Measurements from ENCODE around the gene COL3A1. TPM values are rescaled to one million over a fixed set of nuclear protein-coding genes. Genes with fewer than 3 reads are reported as not detected.

Gene COL3A1
- not detected for polyA plus RNA-seq (ENCODE audit: low read depth in 6 of 6)

DNA sequence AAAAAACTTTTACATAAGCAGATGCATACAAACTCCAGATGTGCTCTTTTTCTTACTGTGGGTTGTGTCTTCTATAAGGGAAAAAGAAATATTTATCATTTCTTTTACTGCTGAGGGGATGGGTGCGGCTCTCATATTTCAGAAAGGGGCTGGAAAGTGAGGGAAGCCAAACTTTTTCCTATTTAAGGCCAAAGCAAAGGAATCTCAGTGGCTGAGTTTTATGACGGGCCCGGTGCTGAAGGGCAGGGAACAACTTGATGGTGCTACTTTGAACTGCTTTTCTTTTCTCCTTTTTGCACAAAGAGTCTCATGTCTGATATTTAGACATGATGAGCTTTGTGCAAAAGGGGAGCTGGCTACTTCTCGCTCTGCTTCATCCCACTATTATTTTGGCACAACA is at the start of gene COL3A1:
Gene COL3A1, plus strand, starts transcription at position 210 of the 400 bp plus-strand sequence. Its CDS starts 117 bp downstream, at position 327.
- H3K27me3 Mint-ChIP-seq: no peaks in the 10 kb centered on the region
- no peaks in the 10 kb centered on the region for H3K4me1 Mint-ChIP-seq
- no peak for DNase-seq
- no peak within 1 kb of the TSS for H3K27ac Mint-ChIP-seq
- H3K36me3 Mint-ChIP-seq: no peaks in the 10 kb centered on the region
- no peak within 1 kb of the TSS for H3K4me3 Mint-ChIP-seq
- no peaks in the 10 kb centered on the region for H3K9me3 Mint-ChIP-seq
- no peak for ATAC-seq (ENCODE audit: low read depth in 2 of 2)

- Mint-ChIP-seq H3K27me3 (no peaks in the 10 kb centered on the region), H3K4me1 (no peaks in the 10 kb centered on the region), H3K4me3 (no peak overlapping the region), H3K27ac (no peak overlapping the region), H3K36me3 (no peaks in the 10 kb centered on the region), H3K9me3 (peaks cover 10 to 44% (median 17%) of the 10 kb centered on the region in 7 donors)
- ATAC-seq (ENCODE audit: low read depth in 2 of 2) (no peak), DNase-seq (no peak)
These were observed 45.5 kb upstream of the COL3A1 start for GRCh38 chr2:188928643-188929042.

GRCh38 chr2:188931361-188931760 is 42.8 kb upstream of the COL3A1 start:
- DNase-seq: no peak
- Mint-ChIP-seq H3K4me3 (no peak overlapping the region), H3K9me3 (peaks cover 7 to 33% (median 13%) of the 10 kb centered on the region in 7 donors), H3K36me3 (no peaks in the 10 kb centered on the region), H3K4me1 (no peaks in the 10 kb centered on the region), H3K27me3 (no peaks in the 10 kb centered on the region), H3K27ac (no peak overlapping the region)
- no peak for ATAC-seq (ENCODE audit: low read depth in 2 of 2)

GRCh38 chr2:188937228-188938220 is 36.6 kb upstream of the COL3A1 start:
- Mint-ChIP-seq H3K9me3 (peaks cover 0 to 7% (median 0%) of the 10 kb centered on the region in 7 donors), H3K4me1 (no peaks in the 10 kb centered on the region), H3K27me3 (no peaks in the 10 kb centered on the region), H3K27ac (no peak overlapping the region), H3K36me3 (no peaks in the 10 kb centered on the region), H3K4me3 (no peak overlapping the region)
- ATAC-seq (ENCODE audit: low read depth in 2 of 2): no peak
- DNase-seq: no peak

DNA sequence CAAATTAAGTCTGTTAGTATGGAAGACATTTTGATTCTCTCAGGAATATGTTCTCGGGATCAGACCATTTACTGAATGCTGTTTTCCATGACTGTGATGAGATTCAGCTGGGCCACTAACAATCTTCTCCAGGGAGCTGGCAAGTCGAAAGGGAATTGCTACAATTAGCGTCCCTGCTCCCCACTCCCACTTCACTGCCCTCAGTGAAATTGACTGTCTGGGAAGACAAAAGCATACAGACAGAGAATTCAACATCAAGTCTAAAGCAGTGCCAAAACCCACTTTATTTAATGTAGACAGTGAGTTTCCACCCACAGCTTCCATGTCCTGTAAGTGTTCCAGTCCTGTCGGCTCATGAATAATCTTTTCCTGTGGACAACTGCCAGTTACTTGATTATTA is 34.0 kb upstream of the COL3A1 start:
- ATAC-seq (ENCODE audit: low read depth in 2 of 2): no peak
- Mint-ChIP-seq H3K36me3 (no peaks in the 10 kb centered on the region), H3K4me1 (no peaks in the 10 kb centered on the region), H3K27me3 (no peaks in the 10 kb centered on the region), H3K9me3 (peaks cover 0 to 6% (median 0%) of the 10 kb centered on the region in 7 donors), H3K4me3 (no peak overlapping the region), H3K27ac (no peak overlapping the region)
- no peak for DNase-seq

DNA sequence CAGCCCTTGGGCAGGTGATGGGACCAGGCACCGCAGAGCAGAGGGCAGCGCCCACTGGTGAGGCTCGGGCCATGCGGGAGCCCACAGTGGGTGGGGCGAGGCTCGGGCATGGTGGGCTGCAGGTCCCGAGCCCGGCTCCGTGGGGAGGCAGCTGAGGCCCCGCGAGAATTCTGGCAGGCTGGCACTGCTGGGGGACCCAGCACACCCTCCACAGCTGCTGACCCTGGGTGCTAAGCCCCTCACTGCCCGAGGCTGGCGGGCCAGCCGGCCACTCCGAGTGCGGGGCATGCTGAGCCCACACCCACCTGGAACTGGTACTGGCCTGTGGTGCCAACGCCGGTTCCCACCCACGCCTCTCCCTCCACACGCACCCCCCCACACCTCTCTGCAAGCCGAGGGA is 29.7 kb upstream of the COL3A1 start:
- Mint-ChIP-seq H3K36me3 (no peaks in the 10 kb centered on the region), H3K27me3 (no peaks in the 10 kb centered on the region), H3K9me3 (peaks cover 0 to 6% (median 0%) of the 10 kb centered on the region in 7 donors), H3K27ac (no peak overlapping the region), H3K4me3 (no peak overlapping the region), H3K4me1 (no peaks in the 10 kb centered on the region)
- DNase-seq (no peak), ATAC-seq (ENCODE audit: low read depth in 2 of 2) (no peak)

DNA sequence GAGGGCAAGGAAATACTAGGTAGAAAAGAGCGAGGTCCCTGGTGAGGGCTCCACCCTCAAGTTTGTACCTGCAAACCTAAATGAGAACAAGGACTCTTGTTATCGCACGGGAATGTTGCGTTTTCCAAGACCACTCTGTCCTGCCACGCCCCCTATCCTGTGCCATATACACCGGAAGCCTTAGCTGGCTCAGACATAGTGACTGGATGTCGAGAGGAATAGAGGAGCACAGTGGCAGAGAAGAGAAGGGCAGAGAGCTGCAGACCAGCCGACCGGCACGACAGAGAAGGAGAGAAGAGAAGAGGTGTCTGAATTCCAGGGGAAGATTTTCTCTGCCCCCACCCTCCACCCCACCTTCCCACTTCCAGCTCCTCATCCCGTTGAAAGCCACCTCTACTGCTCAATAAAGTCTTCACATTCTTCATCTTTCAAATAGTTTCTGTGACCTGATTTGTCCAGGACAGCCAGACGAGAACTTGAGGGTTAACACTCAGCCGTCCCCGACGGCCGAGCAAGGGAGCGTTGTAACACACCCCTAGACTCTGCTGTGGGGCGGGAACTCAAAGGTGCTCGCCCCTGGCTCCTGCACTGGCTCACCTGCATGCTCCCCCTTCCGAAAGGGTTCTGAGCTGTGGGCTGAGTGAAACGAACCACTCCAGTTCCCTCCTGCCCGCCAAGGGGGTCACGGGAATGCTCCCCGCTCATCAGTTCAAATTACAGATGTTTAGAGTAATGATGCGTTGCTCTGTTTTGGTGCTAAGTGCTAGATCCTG is 24.9 kb upstream of the COL3A1 start:
- Mint-ChIP-seq H3K9me3 (peaks cover 0 to 7% (median 0%) of the 10 kb centered on the region in 7 donors), H3K4me1 (no peaks in the 10 kb centered on the region), H3K36me3 (no peaks in the 10 kb centered on the region), H3K27ac (no peak overlapping the region), H3K27me3 (no peaks in the 10 kb centered on the region), H3K4me3 (no peak overlapping the region)
- ATAC-seq (ENCODE audit: low read depth in 2 of 2) (no peak), DNase-seq (no peak)

DNA sequence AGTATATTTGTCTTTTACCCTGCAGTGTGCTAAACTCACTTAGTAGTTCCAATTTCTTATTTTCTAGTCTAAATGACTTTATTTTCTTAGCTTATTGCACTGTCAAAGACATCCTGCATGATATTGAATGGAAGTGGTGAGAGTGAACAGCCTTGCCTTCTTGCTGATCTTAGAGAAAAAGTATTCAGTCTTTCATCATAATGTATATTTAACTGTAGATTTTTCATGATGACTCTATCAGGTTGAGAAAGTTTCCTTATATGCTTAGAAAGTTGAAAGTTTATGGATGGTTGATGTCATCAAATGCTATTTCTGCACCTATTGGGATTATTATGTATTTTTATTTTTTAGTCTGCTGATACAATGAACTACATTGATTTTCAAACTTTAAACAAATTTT is 21.3 kb upstream of the COL3A1 start:
- Mint-ChIP-seq H3K27me3 (no peaks in the 10 kb centered on the region), H3K4me1 (no peaks in the 10 kb centered on the region), H3K36me3 (no peaks in the 10 kb centered on the region), H3K27ac (no peak overlapping the region), H3K4me3 (no peak overlapping the region), H3K9me3 (peaks cover 0 to 6% (median 0%) of the 10 kb centered on the region in 7 donors)
- DNase-seq (no peak), ATAC-seq (ENCODE audit: low read depth in 2 of 2) (no peak)

DNA sequence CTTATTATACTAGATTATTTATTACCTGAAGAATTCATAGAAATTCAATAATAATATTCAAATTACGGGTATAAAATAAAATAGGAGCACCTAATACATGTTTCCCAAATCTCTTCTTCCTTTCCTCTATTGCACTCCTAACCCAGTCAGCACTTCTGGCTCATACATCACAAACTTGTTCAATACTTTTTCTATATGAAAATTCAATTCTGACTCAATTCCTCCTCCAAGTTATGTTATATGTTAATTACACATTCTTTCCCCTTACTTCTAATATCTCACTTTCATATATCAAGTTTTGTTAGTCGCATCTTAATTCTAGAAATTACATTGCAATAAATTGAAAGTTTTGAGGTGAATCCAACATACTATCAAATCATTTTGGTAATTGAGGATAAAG is 17.9 kb upstream of the COL3A1 start:
- Mint-ChIP-seq H3K4me3 (no peak overlapping the region), H3K9me3 (peaks cover 0 to 7% (median 2%) of the 10 kb centered on the region in 7 donors), H3K27me3 (no peaks in the 10 kb centered on the region), H3K4me1 (no peaks in the 10 kb centered on the region), H3K27ac (no peak overlapping the region), H3K36me3 (no peaks in the 10 kb centered on the region)
- ATAC-seq (ENCODE audit: low read depth in 2 of 2) (no peak), DNase-seq (no peak)

- no peak for DNase-seq
- Mint-ChIP-seq H3K4me1 (no peaks in the 10 kb centered on the region), H3K27me3 (no peaks in the 10 kb centered on the region), H3K9me3 (peaks cover 0 to 14% (median 2%) of the 10 kb centered on the region in 7 donors), H3K27ac (no peak overlapping the region), H3K4me3 (no peak overlapping the region), H3K36me3 (no peaks in the 10 kb centered on the region)
- ATAC-seq (ENCODE audit: low read depth in 2 of 2): no peak
These were observed 17.2 kb upstream of the COL3A1 start for GRCh38 chr2:188956961-188957360.

- H3K9me3 Mint-ChIP-seq: peaks cover 0 to 14% (median 2%) of the 10 kb centered on the region in 7 donors
- no peaks in the 10 kb centered on the region for H3K36me3 Mint-ChIP-seq
- no peaks in the 10 kb centered on the region for H3K4me1 Mint-ChIP-seq
- DNase-seq: no peak
- no peak overlapping the region for H3K27ac Mint-ChIP-seq
- no peak for ATAC-seq (ENCODE audit: low read depth in 2 of 2)
- no peak overlapping the region for H3K4me3 Mint-ChIP-seq
- H3K27me3 Mint-ChIP-seq: no peaks in the 10 kb centered on the region
These were observed 16.5 kb upstream of the COL3A1 start for GRCh38 chr2:188957646-188958045.

GRCh38 chr2:188963741-188964140 is 10.4 kb upstream of the COL3A1 start:
- H3K4me3 Mint-ChIP-seq: no peak overlapping the region
- ATAC-seq (ENCODE audit: low read depth in 2 of 2): no peak
- no peak for DNase-seq
- H3K4me1 Mint-ChIP-seq: no peaks in the 10 kb centered on the region
- no peaks in the 10 kb centered on the region for H3K36me3 Mint-ChIP-seq
- H3K27me3 Mint-ChIP-seq: no peaks in the 10 kb centered on the region
- peaks cover 0 to 9% (median 2%) of the 10 kb centered on the region in 7 donors for H3K9me3 Mint-ChIP-seq
- H3K27ac Mint-ChIP-seq: no peak overlapping the region

DNA sequence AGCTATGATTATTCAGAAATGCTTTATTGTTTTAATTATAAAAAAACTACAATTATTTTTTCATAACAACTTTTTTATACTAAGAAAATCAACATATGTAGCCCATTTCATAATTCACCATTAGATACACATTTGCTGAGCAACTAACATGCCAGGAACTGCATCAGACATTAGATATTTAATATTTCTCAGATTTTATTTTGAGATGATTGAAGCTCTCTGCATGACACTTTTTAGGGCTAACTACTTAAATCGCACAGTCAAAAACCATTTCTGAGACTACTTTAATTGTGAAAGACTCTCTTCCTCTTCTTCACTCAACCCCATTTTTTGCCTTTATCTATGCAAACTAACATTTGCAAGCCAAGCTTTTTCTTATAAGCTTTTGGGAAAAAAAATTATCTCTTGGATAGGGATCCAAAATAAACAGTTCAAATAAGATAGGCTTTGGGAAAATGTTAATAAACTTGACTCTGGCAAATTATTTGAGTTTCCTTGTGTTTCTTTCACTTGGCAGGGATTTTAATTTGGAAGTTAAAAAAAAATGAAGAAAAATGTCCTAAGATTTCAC is 9.1 kb upstream of the COL3A1 start:
- Mint-ChIP-seq H3K36me3 (no peaks in the 10 kb centered on the region), H3K27ac (no peak overlapping the region), H3K4me1 (no peaks in the 10 kb centered on the region), H3K27me3 (no peaks in the 10 kb centered on the region), H3K9me3 (peaks cover 0 to 9% (median 0%) of the 10 kb centered on the region in 7 donors), H3K4me3 (no peak overlapping the region)
- ATAC-seq (ENCODE audit: low read depth in 2 of 2) (no peak), DNase-seq (no peak)
